Neutrophil (primary cell): ENCODE measurements around the gene GTF3C4.
A peak's percentile ranks its signal among the peaks of the same experiment; 100 is the strongest.

ENCODE experiments used
- H3K27ac ChIP-seq: fragments of 200-600 bp; sonication (generic); 2 replicates; pipeline ENCODE4 v1.5.1; 2016; ENCODE audit warnings: mild to moderate bottlenecking, moderate library complexity
- H3K27me3 ChIP-seq: fragments of 200-600 bp; sonication (generic); 2 replicates; pipeline ENCODE4 v1.6.0; 2016; ENCODE audit warnings: mild to moderate bottlenecking
- H3K36me3 ChIP-seq: fragments of 200-600 bp; sonication (generic); 2 replicates; pipeline ENCODE4 v1.5.1; 2017
- H3K4me1 ChIP-seq, 2 experiments: fragments of 200-600 bp in 1 of 2; sonication (generic) in 1 of 2; 1 replicate in 1 of 2; 2 replicates in 1 of 2; pipeline versions ENCODE4 v1.5.1 to v1.6.1; 2013 to 2016; ENCODE audit warnings: low read depth in 1 of 2, low read length in 1 of 2, mild to moderate bottlenecking in 1 of 2, moderate library complexity in 1 of 2; ENCODE audit not compliant: control insufficient read depth in 1 of 2, insufficient read depth in 1 of 2
- H3K4me3 ChIP-seq, 2 experiments: fragments of 200-600 bp in 1 of 2; sonication (generic) in 1 of 2; 1 replicate in 1 of 2; 2 replicates in 1 of 2; pipeline ENCODE4 v1.5.1; 2013 to 2016; ENCODE audit warnings: low read depth in 1 of 2, low read length in 1 of 2, mild to moderate bottlenecking in 1 of 2, moderate library complexity in 1 of 2
- H3K9me3 ChIP-seq: fragments of 200-600 bp; sonication (generic); 2 replicates; pipeline ENCODE4 v1.5.1; 2016
- CTCF ChIP-seq: fragments of 200-600 bp; sonication (generic); IDR thresholded peaks from 2 replicates; pipeline ENCODE4 v1.5.1; 2016; ENCODE audit warnings: antibody characterized with exemption

The GTF3C4 gene

GRCh38 chr9:132671620-132672412 is 1.6 kb downstream of the GTF3C4 start:
- Histone ChIP-seq H3K27ac (no peak overlapping the region), H3K4me3 (peak overlapping the region in 1 of 2 experiments; percentile 81), H3K36me3 (no peaks in the 10 kb centered on the region), H3K4me1 (peaks cover 13 to 14% of the 10 kb centered on the region in 2 experiments), H3K9me3 (no peaks in the 10 kb centered on the region), H3K27me3 (peaks cover 6% of the 10 kb centered on the region)
- no peak for TF ChIP-seq CTCF

GRCh38 chr9:132672413-132672690 is 2.1 kb downstream of the GTF3C4 start:
- Histone ChIP-seq H3K27me3 (peaks cover 6% of the 10 kb centered on the region), H3K4me3 (no peak overlapping the region), H3K27ac (no peak overlapping the region), H3K9me3 (no peaks in the 10 kb centered on the region), H3K4me1 (peaks cover 13 to 14% of the 10 kb centered on the region in 2 experiments), H3K36me3 (no peaks in the 10 kb centered on the region)
- TF ChIP-seq CTCF = no peak

GRCh38 chr9:132673355-132673754 is 3.1 kb downstream of the GTF3C4 start:
- Histone ChIP-seq H3K4me3 (no peak overlapping the region), H3K4me1 (peaks cover 13 to 14% of the 10 kb centered on the region in 2 experiments), H3K36me3 (peaks cover 6% of the 10 kb centered on the region), H3K9me3 (no peaks in the 10 kb centered on the region), H3K27ac (no peak overlapping the region), H3K27me3 (peaks cover 6% of the 10 kb centered on the region)
- TF ChIP-seq CTCF = no peak

GRCh38 chr9:132674485-132674884 is 4.2 kb downstream of the GTF3C4 start:
- Histone ChIP-seq H3K27ac (no peak overlapping the region), H3K27me3 (peaks cover 6% of the 10 kb centered on the region), H3K4me1 (peaks cover 11% of the 10 kb centered on the region in 2 experiments), H3K36me3 (peaks cover 17% of the 10 kb centered on the region), H3K9me3 (no peaks in the 10 kb centered on the region), H3K4me3 (no peak overlapping the region)
- TF ChIP-seq CTCF = no peak

DNA sequence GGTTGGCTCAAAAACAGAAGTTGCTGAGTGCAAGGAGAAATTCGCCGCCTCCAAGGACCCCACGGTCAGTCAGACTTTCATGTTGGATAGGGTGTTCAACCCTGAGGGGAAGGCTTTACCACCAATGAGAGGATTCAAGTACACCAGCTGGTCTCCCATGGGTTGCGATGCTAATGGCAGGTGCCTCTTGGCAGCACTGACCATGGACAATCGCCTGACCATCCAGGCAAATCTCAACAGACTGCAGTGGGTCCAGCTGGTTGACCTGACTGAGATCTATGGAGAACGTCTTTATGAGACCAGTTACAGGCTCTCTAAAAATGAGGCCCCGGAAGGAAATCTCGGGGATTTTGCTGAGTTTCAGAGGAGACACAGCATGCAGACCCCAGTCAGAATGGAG is 7.7 kb downstream of the GTF3C4 start:
- no peaks in the 10 kb centered on the region for H3K4me1 ChIP-seq
- H3K27ac ChIP-seq = no peak overlapping the region
- no peak for TF ChIP-seq CTCF
- H3K9me3 ChIP-seq = no peaks in the 10 kb centered on the region
- H3K36me3 ChIP-seq = peaks cover 21% of the 10 kb centered on the region
- no peaks in the 10 kb centered on the region for H3K27me3 ChIP-seq
- no peak overlapping the region for H3K4me3 ChIP-seq
